K562 (cell line): Measurements from ENCODE around the gene PSORS1C1. TPM values are rescaled to one million over a fixed set of nuclear protein-coding genes. Genes with fewer than 3 reads are reported as not detected.

Experiments
- ATAC-seq: fragments of 200-7000 bp; cut with Tn5 transposase; 3 replicates; pipeline ENCODE4 v1.9.1; 2020; ENCODE audit warnings: moderate library complexity
- BruUV-seq: library from RNA; stranded (reverse); fragments of 400-500 nt; replicated peaks from 2 replicates; lab custom pipeline; 2021; lab: Mats Ljungman, UMichigan
- CTCF ChIA-PET: fragments of 300-600 bp; formaldehyde crosslinking; extraction: SDS; loops from one replicate; lab custom pipeline; 2021; ENCODE audit warnings: low intra/inter-chr PET ratio; lab: Yijun Ruan, JAX
- POLR2A ChIA-PET: fragments of 300-600, 350-650 bp; sonication (Branson Sonifier 250); formaldehyde crosslinking; extraction: SDS; loops from one replicate; lab custom pipeline; 2021; ENCODE audit warnings: antibody characterized with exemption, inconsistent platforms; lab: Yijun Ruan, JAX
- DNase-seq, 4 experiments: peaks; one replicate each; pipeline versions ENCODE4 v3.0.0 to v3.0.0-alpha.2; 2011 to 2018; ENCODE audit warnings: low spot score in 3 of 4, mixed read lengths in 3 of 4; ENCODE audit errors: extremely low read depth in 1 of 4
- FAIRE-seq: peaks from 2 replicates; lab custom pipeline; 2011; peaks lifted over from hg19 to GRCh38; lab: Jason Lieb, UNC
- H2AFZ ChIP-seq: 2 replicates; pipeline ENCODE4 v1.6.0; 2011; ENCODE audit warnings: low read depth, low read length, control low read depth, inconsistent platforms
- H3K27ac ChIP-seq: fragments of 200-600 bp; 3 replicates; pipeline ENCODE4 v1.8.0; 2011; ENCODE audit warnings: low read depth, mild to moderate bottlenecking, control low read depth, inconsistent platforms, low read length, moderate library complexity, mixed read lengths; ENCODE audit errors: extremely low read depth
- H3K27me3 ChIP-seq, 2 experiments: fragments of 300-600 bp in 1 of 2; 2 replicates in 1 of 2; 3 replicates in 1 of 2; pipeline versions ENCODE4 v1.6.0 to v1.8.0; 2011; ENCODE audit warnings: inconsistent platforms in 2 of 2, low read length in 2 of 2, mild to moderate bottlenecking in 1 of 2, mixed read lengths in 1 of 2, moderate library complexity in 1 of 2; ENCODE audit not compliant: control insufficient read depth in 2 of 2, insufficient read depth in 2 of 2
- H3K36me3 ChIP-seq: fragments of 300-600 bp; 3 replicates; pipeline ENCODE4 v1.8.0; 2011; ENCODE audit warnings: mild to moderate bottlenecking, low read length, inconsistent platforms; ENCODE audit not compliant: control insufficient read depth, insufficient read depth
- H3K4me1 ChIP-seq, 2 experiments: fragments of 200-600 bp in 1 of 2; replicated peaks in 1 of 2; 2 replicates in 1 of 2; 3 replicates in 1 of 2; pipeline versions ENCODE4 v1.5.1 to v1.8.0; 2011; ENCODE audit warnings: inconsistent platforms in 2 of 2, low read length in 2 of 2, mild to moderate bottlenecking in 1 of 2, mixed read lengths in 1 of 2, moderate library complexity in 1 of 2; ENCODE audit not compliant: control insufficient read depth in 2 of 2, insufficient read depth in 2 of 2
- H3K4me2 ChIP-seq: 2 replicates; pipeline ENCODE4 v1.6.1; 2011; ENCODE audit warnings: low read length, control low read depth, inconsistent platforms, mixed read lengths; ENCODE audit not compliant: insufficient read depth
- H3K4me3 ChIP-seq: fragments of 200-600 bp; sonication (generic), shearing (Covaris generic); 2 replicates; pipeline ENCODE4 v1.5.1; 2016; ENCODE audit warnings: control low read depth, inconsistent platforms
- H3K79me2 ChIP-seq: fragments of 200-600 bp; 3 replicates; pipeline ENCODE4 v1.8.0; 2011; ENCODE audit warnings: low read length, inconsistent platforms; ENCODE audit not compliant: control insufficient read depth, insufficient read depth
- H3K9ac ChIP-seq, 2 experiments: 2 replicates each; pipeline versions ENCODE4 v1.6.0 to v1.6.1; 2011; ENCODE audit warnings: low read depth in 2 of 2, low read length in 2 of 2, control low read depth in 1 of 2, inconsistent platforms in 1 of 2, mild to moderate bottlenecking in 1 of 2, mixed read lengths in 1 of 2; ENCODE audit not compliant: insufficient read depth in 1 of 2
- H3K9me1 ChIP-seq: one replicate; pipeline ENCODE4 v1.6.0; 2011; ENCODE audit warnings: inconsistent platforms, mild to moderate bottlenecking, low read length, moderate library complexity; ENCODE audit not compliant: control insufficient read depth, insufficient read depth
- H3K9me3 ChIP-seq: replicated peaks from 2 replicates; pipeline ENCODE4 v1.5.1; 2011; ENCODE audit warnings: low read depth, low read length, inconsistent platforms; ENCODE audit not compliant: control insufficient read depth, insufficient read depth
- H4K20me1 ChIP-seq: replicated peaks from 2 replicates; pipeline ENCODE4 v1.6.1; 2011; ENCODE audit warnings: low read length, inconsistent platforms, mixed read lengths; ENCODE audit not compliant: control insufficient read depth, insufficient read depth
- LARP7 ChIP-seq: fragments of 450-650 bp; IDR thresholded peaks from 2 replicates; pipeline ENCODE4 v1.6.1; 2016
- LEF1 ChIP-seq: fragments of 450-650 bp; IDR thresholded peaks from 2 replicates; pipeline ENCODE4 v1.6.1; 2016; ENCODE audit warnings: mild to moderate bottlenecking
- MEIS2 ChIP-seq: fragments of 450-650 bp; IDR thresholded peaks from 2 replicates; pipeline ENCODE4 v1.6.1; 2014; ENCODE audit warnings: mild to moderate bottlenecking; ENCODE audit not compliant: partially characterized antibody
- MXI1 ChIP-seq: IDR thresholded peaks from 2 replicates; pipeline ENCODE4 v1.6.1; 2011; ENCODE audit warnings: low read depth, mild to moderate bottlenecking, improper control_type of control experiment, low read length
- NFE2 ChIP-seq: IDR thresholded peaks from 2 replicates; pipeline ENCODE4 v1.6.1; 2014; ENCODE audit warnings: antibody characterized with exemption, low read depth
- NFE2L1 ChIP-seq: fragments of 450-650 bp; IDR thresholded peaks from 2 replicates; pipeline ENCODE4 v1.6.1; 2016; ENCODE audit warnings: missing genetic modification characterization, low read depth, mild to moderate bottlenecking, missing compliant biosample characterization, moderate library complexity, borderline replicate concordance
- NFYB ChIP-seq: IDR thresholded peaks from 2 replicates; pipeline ENCODE4 v1.6.1; 2011; ENCODE audit warnings: mild to moderate bottlenecking, moderate library complexity; ENCODE audit not compliant: insufficient read length; ENCODE audit errors: extremely low read depth
- PHB ChIP-seq: fragments of 250-450 bp; sonication (Bioruptor Pico); IDR thresholded peaks from 2 replicates; pipeline ENCODE4 v1.5.0; 2021
- SP2 ChIP-seq: IDR thresholded peaks from 2 replicates; pipeline ENCODE4 v1.6.1; 2011; ENCODE audit warnings: mild to moderate bottlenecking, low read depth, low read length, moderate library complexity; ENCODE audit not compliant: poor library complexity, severe bottlenecking; ENCODE audit errors: extremely low read depth
- TEAD2 ChIP-seq: fragments of 450-650 bp; IDR thresholded peaks from 2 replicates; pipeline ENCODE4 v1.6.1; 2016; ENCODE audit warnings: missing genetic modification characterization, control low read depth, missing compliant biosample characterization
- TSC22D4 ChIP-seq: fragments of 450-650 bp; IDR thresholded peaks from 2 replicates; pipeline ENCODE4 v1.6.1; 2016; ENCODE audit warnings: missing genetic modification characterization, missing biosample characterization, control low read depth
- XRCC3 ChIP-seq: fragments of 450-650 bp; IDR thresholded peaks from 2 replicates; pipeline ENCODE4 v1.6.1; 2017; ENCODE audit warnings: mild to moderate bottlenecking, moderate library complexity
- ZEB2 ChIP-seq: fragments of 450-650 bp; IDR thresholded peaks from 2 replicates; pipeline ENCODE4 v1.6.1; 2016
- ZNF445 ChIP-seq: fragments of 250-450 bp; sonication (Bioruptor Pico); IDR thresholded peaks from 2 replicates; pipeline ENCODE4 v1.4.0; 2020; ENCODE audit warnings: low read depth, mild to moderate bottlenecking, moderate library complexity
- ZNF507 ChIP-seq: conservative IDR thresholded peaks from 2 replicates; pipeline ENCODE4 v1.6.1; 2017; ENCODE audit warnings: missing genetic modification characterization, missing compliant biosample characterization
- WGBS: fragments of 100-300 bp; shearing (Covaris generic); methylation state at CpG from one replicate; pipeline ENCODE4 v1.1.6; 2016; ENCODE audit warnings: low coverage, mixed read lengths; ENCODE audit not compliant: insufficient coverage; ENCODE audit errors: missing lambda C conversion rate; 5-methylcytosine and 5-hydroxymethylcytosine counted together
- in situ Hi-C: fragments of 300-500 bp; cut with MboI; formaldehyde crosslinking; loops from 4 replicates; pipeline ENCODE4 v1.15.0; 2018; ENCODE audit warnings: inconsistent platforms, mixed read lengths
- intact Hi-C: fragments of 100-400 bp; cut with micrococcal nuclease; formaldehyde crosslinking; loops from 2 replicates; pipeline ENCODE4 v1.14.2; 2022
- polyA plus RNA-seq, 8 experiments: library from polyadenylated mRNA; depleted of rRNA in 4 of 8; stranded (reverse) in 5 of 8; unstranded in 3 of 8; fragments of >200 nt; fragmentation: Nextera tagmentation in 2 of 8; fragmentation: Illumina TruSeq in 1 of 8; extraction: Ambion mirVana in 2 of 8; extraction: Trizol in 1 of 8; gene quantifications; 2 replicates each; pipeline versions ENCODE4 v1.2.1 to v1.2.3, GENCODE V29; 2011 to 2014; ENCODE audit warnings: inconsistent platforms in 1 of 8, missing spikeins in 1 of 8
- total RNA-seq, 7 experiments: library from RNA; depleted of rRNA in 6 of 7; stranded (reverse); fragments of >200 nt in 6 of 7; fragmentation: Illumina TruSeq in 2 of 7; extraction: Trizol in 2 of 7; gene quantifications; 2 replicates each; pipeline versions ENCODE4 v1.2.1 to v1.2.3, GENCODE V29; 2011 to 2021; ENCODE audit warnings: low replicate concordance in 1 of 7
- TF ChIP-seq, protein P1 (sequence below): sonication (generic); formaldehyde crosslinking; IDR thresholded peaks from 2 replicates; pipeline ENCODE4 v1.9.0; 2022; ENCODE audit warnings: mild to moderate bottlenecking, missing genetic modification reagents
- TF ChIP-seq, protein P2 (sequence below): sonication (generic); formaldehyde crosslinking; IDR thresholded peaks from 2 replicates; pipeline ENCODE4 v1.8.0; 2022; ENCODE audit warnings: missing genetic modification reagents, mild to moderate bottlenecking, moderate library complexity, borderline replicate concordance
- TF ChIP-seq, protein P3 (sequence below): fragments of 250-450 bp; sonication (Bioruptor Pico); IDR thresholded peaks from 2 replicates; pipeline ENCODE4 v1.5.0; 2021; ENCODE audit warnings: mild to moderate bottlenecking, moderate library complexity

Gene PSORS1C1
- total and polyA plus RNA-seq, 9 of the 15 experiments (the other 6 are each of a cell fraction or from before 2014, with no cell fraction given): 0.11 TPM; not detected in 8

DNA sequence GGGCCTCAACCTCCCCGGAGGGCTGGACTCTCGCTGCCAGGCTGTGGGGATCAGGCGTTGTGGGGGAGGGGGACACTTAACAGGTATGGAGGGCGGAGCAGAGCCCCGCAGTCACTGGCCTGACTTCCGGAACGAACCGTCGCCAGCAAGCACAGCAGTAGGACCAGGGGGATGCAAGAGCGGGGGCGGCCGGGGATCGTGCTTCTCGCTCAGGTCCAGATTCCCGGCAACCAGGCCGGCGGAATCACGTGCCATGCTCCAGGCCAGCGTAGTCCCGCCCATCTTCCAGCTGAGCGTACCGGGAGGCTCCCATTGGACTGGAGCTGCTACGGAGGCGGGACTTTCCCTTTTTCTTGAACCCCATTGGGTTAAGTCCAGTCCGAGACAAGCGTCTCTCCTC is 65.9 kb downstream of the PSORS1C1 start:
- Histone ChIP-seq H3K4me3 (no peak overlapping the region), H3K4me1 (peaks cover 11 to 16% of the 10 kb centered on the region in 2 experiments), H4K20me1 (no peaks in the 10 kb centered on the region), H3K36me3 (no peaks in the 10 kb centered on the region), H3K4me2 (no peak overlapping the region), H3K27ac (no peak overlapping the region), H3K9me3 (no peaks in the 10 kb centered on the region), H3K27me3 (no peaks in the 10 kb centered on the region), H3K9me1 (no peaks in the 10 kb centered on the region), H3K79me2 (no peaks in the 10 kb centered on the region), H3K9ac (no peak overlapping the region), H2AFZ (no peak overlapping the region)
- BruUV-seq: no TSS peak
- in situ Hi-C loops (no loop called here), intact Hi-C loops (no loop called here)
- ChIA-PET POLR2A (interaction anchor here (1.1 kb wide), 1 partner anchor 16 kb away, joined by 7 read pairs; no protein-coding TSS in a partner anchor), CTCF (no interaction called here)
- DNase-seq (peak in 2 of 4 experiments; percentile 41 to 65), FAIRE-seq (no peak), ATAC-seq (peak; percentile 72)
- TF ChIP-seq MEIS2: no peak
- TF ChIP-seq ZEB2: no peak
- no peak for TF ChIP-seq MXI1
- TF ChIP-seq, protein P1, sequence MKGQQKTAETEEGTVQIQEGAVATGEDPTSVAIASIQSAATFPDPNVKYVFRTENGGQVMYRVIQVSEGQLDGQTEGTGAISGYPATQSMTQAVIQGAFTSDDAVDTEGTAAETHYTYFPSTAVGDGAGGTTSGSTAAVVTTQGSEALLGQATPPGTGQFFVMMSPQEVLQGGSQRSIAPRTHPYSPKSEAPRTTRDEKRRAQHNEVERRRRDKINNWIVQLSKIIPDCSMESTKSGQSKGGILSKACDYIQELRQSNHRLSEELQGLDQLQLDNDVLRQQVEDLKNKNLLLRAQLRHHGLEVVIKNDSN (CRISPR knock-in tag): no peak
- no peak for TF ChIP-seq ZNF445
- TF ChIP-seq LEF1: no peak
- no peak for TF ChIP-seq TEAD2 (tag)
- TF ChIP-seq, protein P2, sequence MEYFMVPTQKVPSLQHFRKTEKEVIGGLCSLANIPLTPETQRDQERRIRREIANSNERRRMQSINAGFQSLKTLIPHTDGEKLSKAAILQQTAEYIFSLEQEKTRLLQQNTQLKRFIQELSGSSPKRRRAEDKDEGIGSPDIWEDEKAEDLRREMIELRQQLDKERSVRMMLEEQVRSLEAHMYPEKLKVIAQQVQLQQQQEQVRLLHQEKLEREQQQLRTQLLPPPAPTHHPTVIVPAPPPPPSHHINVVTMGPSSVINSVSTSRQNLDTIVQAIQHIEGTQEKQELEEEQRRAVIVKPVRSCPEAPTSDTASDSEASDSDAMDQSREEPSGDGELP (CRISPR knock-in tag): peak; percentile 55; the same call in 1 of the 2 replicates
- no peak for TF ChIP-seq NFE2
- no peak for TF ChIP-seq NFE2L1 (tag)
- TF ChIP-seq SP2: peak; percentile 32
- TF ChIP-seq TSC22D4 (tag): no peak
- no peak for TF ChIP-seq LARP7
- TF ChIP-seq, protein P3, sequence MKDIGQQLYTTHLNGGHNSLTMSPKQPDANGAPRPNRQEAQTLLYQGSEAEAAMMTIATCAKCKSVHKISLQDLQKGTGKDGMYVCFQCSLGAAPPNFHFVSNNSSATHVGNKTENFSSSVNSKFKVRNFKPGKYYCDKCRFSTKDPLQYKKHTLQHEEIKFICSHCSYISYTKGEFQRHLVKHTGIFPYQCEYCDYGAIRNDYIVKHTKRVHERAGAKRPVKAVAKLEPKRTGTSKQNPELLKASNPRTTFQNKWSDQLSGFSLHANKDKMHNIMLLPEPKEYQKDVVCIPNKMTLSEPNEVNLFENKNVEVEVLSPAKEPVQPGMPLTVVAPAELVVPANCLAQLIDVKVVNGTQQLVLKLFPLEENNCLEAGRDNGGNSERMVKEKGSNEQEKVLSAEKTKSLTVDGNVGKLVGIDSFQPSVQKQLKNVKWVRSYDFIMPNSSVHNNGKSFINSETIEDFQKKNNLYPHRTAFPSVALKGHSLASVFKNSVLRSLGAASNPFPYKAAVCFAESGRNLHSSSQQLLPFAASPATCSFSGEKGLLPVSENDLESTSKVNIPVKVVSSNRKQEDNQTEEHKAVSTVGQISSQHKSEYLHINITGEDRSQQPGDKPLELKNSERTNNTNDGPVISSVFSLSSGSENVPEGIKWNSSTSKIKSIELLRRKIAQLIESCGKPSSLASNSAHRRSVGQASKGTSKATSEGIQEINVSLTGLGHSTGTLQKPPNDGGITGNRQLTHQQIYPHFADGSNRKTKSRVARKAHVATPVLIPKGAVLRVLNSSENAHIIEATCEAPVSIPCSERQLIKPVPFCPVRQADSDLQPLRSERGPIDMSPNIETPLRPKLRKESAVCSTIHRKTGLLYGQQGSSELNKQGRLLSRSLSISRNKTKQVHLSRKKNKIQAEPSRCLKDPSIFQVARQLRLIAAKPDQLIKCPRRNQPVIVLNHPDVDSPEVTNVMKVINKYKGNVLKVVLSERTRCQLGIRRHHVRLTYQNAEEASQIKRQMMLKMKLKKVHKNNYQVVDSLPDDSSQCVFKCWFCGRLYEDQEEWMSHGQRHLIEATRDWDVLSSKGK (CRISPR knock-in tag): no peak
- TF ChIP-seq ZNF507: no peak
- TF ChIP-seq PHB (CRISPR knock-in tag): no peak
- no peak for TF ChIP-seq XRCC3
- TF ChIP-seq NFYB: peak; percentile 63
- WGBS: 80% methylated on average over 24 of the region's 26 CpGs
